Natural killer cell (primary cell): Measurements from ENCODE around the gene GAS2. TPM values are rescaled to one million over a fixed set of nuclear protein-coding genes. Genes with fewer than 3 reads are reported as not detected.
A peak's percentile ranks its signal among the peaks of the same experiment; 100 is the strongest.

Experiments
- ATAC-seq, 3 donors: fragments of 150-1000 bp in 2 of 3; fragments of 200-7000 bp in 1 of 3; cut with Tn5 transposase; 1 replicate in 1 of 3; 2 replicates in 2 of 3; pipeline ENCODE4 v1.10.0; 2021; ENCODE audit warnings: mild to moderate bottlenecking in 2 of 3, moderate library complexity in 2 of 3
- DNase-seq, 2 donors: peaks; one replicate each; pipeline versions ENCODE4 v3.0.0 to v3.0.0-alpha.2; 2013 to 2021; ENCODE audit warnings: mixed read lengths in 1 of 2
- H3K27ac ChIP-seq: one replicate; pipeline ENCODE4 v1.5.1; 2013; ENCODE audit warnings: mild to moderate bottlenecking, low read length
- H3K27me3 ChIP-seq: one replicate; pipeline ENCODE4 v1.6.1; 2013; ENCODE audit warnings: low read length; ENCODE audit not compliant: control insufficient read depth, insufficient read depth
- H3K36me3 ChIP-seq: one replicate; pipeline ENCODE4 v1.6.1; 2013; ENCODE audit warnings: low read length; ENCODE audit not compliant: control insufficient read depth, insufficient read depth
- H3K4me1 ChIP-seq: one replicate; pipeline ENCODE4 v1.6.1; 2013; ENCODE audit warnings: low read length; ENCODE audit not compliant: control insufficient read depth, insufficient read depth
- H3K4me3 ChIP-seq: one replicate; pipeline ENCODE4 v1.5.1; 2013; ENCODE audit warnings: low read length
- H3K9me3 ChIP-seq: one replicate; pipeline ENCODE4 v1.6.1; 2013; ENCODE audit warnings: low read length; ENCODE audit not compliant: control insufficient read depth, insufficient read depth
- H3K27ac Mint-ChIP-seq, 2 donors: one replicate each; pipeline ENCODE4 v1.8.0; 2022; ENCODE audit warnings: mild to moderate bottlenecking in 2 of 2, mixed read lengths in 2 of 2, moderate library complexity in 1 of 2
- H3K27me3 Mint-ChIP-seq, 2 donors: one replicate each; pipeline ENCODE4 v1.8.0; 2022; ENCODE audit warnings: low read depth in 2 of 2, mixed read lengths in 2 of 2
- H3K36me3 Mint-ChIP-seq: one replicate; pipeline ENCODE4 v1.8.0; 2022; ENCODE audit warnings: mixed read lengths
- H3K4me1 Mint-ChIP-seq, 2 donors: one replicate each; pipeline ENCODE4 v1.8.0; 2022; ENCODE audit warnings: mixed read lengths in 2 of 2
- H3K4me3 Mint-ChIP-seq: one replicate; pipeline ENCODE4 v1.8.0; 2022; ENCODE audit warnings: mild to moderate bottlenecking, moderate library complexity, mixed read lengths
- H3K9me3 Mint-ChIP-seq, 2 donors: one replicate each; pipeline ENCODE4 v1.8.0; 2022; ENCODE audit warnings: mixed read lengths in 2 of 2
- CTCF ChIP-seq: fragments of 200-600 bp; IDR thresholded peaks from one replicate; pipeline ENCODE4 v1.8.0; 2022; ENCODE audit warnings: antibody characterized with exemption
- WGBS: methylation state at CpG from one replicate; pipeline ENCODE4 v1.1.7; 2013; ENCODE audit warnings: missing lambda C conversion rate; ENCODE audit not compliant: insufficient coverage; 5-methylcytosine and 5-hydroxymethylcytosine counted together
- intact Hi-C: fragments of 100-400 bp; cut with micrococcal nuclease; formaldehyde crosslinking; loops from one replicate; pipeline ENCODE4 v1.14.2; 2022
- total RNA-seq, 4 donors: library from RNA; stranded (reverse); fragments of 120-200 nt in 1 of 4; gene quantifications; one replicate each; pipeline versions ENCODE4 v1.2.3 to v1.2.4, GENCODE V29; 2013 to 2022

The GAS2 gene
- total RNA-seq, 3 donors from 2014 or later (not counting 1 experiment from before 2014, with no cell fraction given): 2.0 to 3.5 (median 2.5) TPM

- Histone ChIP-seq H3K4me3 (peak within 1 kb of the TSS; percentile 98), H3K9me3 (no peaks in the 10 kb centered on the region), H3K27me3 (no peaks in the 10 kb centered on the region), H3K36me3 (peaks cover 15% of the 10 kb centered on the region), H3K4me1 (peaks cover 3% of the 10 kb centered on the region), H3K27ac (peak within 1 kb of the TSS; percentile 86)
- DNase-seq (peak; percentile 86 to 96), ATAC-seq (peak; percentile 94 to 99 (median 95))
- H3K4me1 Mint-ChIP-seq: peaks cover 15 to 19% of the 10 kb centered on the region in 2 donors
- peak within 1 kb of the TSS; percentile 79 to 87 for H3K27ac Mint-ChIP-seq
- H3K36me3 Mint-ChIP-seq: no peaks in the 10 kb centered on the region
- intact Hi-C loops: loop anchor here (2.0 kb wide), 1 partner anchor 205 kb away; the partner anchor contains the start of gene FANCF
- peak within 1 kb of the TSS; percentile 91 for H3K4me3 Mint-ChIP-seq
- H3K27me3 Mint-ChIP-seq: no peaks in the 10 kb centered on the region
- no peak for TF ChIP-seq CTCF
- no peaks in the 10 kb centered on the region for H3K9me3 Mint-ChIP-seq
- 0% methylated on average over 75 of the region's 79 CpGs for WGBS
These were observed 163.0 kb downstream of the GAS2 start, which contains the start of gene SVIP for GRCh38 chr11:22829231-22830081. SVIP (minus strand) TSS chr11:22829801; CDS start chr11:22829748, 53 bp downstream.

GRCh38 chr11:22830082-22830414 lies 163.6 kb downstream of the GAS2 start:
- peaks cover 3% of the 10 kb centered on the region for H3K4me1 ChIP-seq
- H3K4me1 Mint-ChIP-seq: peaks cover 15 to 19% of the 10 kb centered on the region in 2 donors
- peak overlapping the region; percentile 79 to 87 for H3K27ac Mint-ChIP-seq
- intact Hi-C loops: no loop called here
- H3K9me3 ChIP-seq: no peaks in the 10 kb centered on the region
- peak overlapping the region; percentile 20 for H3K4me3 ChIP-seq
- H3K4me3 Mint-ChIP-seq: peak overlapping the region; percentile 91
- no peaks in the 10 kb centered on the region for H3K27me3 Mint-ChIP-seq
- peak; percentile 72 for TF ChIP-seq CTCF
- peaks cover 12% of the 10 kb centered on the region for H3K36me3 ChIP-seq
- DNase-seq (no peak), ATAC-seq (no peak)
- no peak overlapping the region for H3K27ac ChIP-seq
- H3K27me3 ChIP-seq: no peaks in the 10 kb centered on the region
- 80% methylated on average over 1 of the region's 4 CpGs for WGBS
- H3K36me3 Mint-ChIP-seq: no peaks in the 10 kb centered on the region
- H3K9me3 Mint-ChIP-seq: no peaks in the 10 kb centered on the region

GRCh38 chr11:22832315-22833015 lies 166.1 kb downstream of the GAS2 start:
- Histone ChIP-seq H3K36me3 (no peaks in the 10 kb centered on the region), H3K9me3 (no peaks in the 10 kb centered on the region), H3K27me3 (no peaks in the 10 kb centered on the region), H3K4me1 (peaks cover 3% of the 10 kb centered on the region), H3K27ac (no peak overlapping the region), H3K4me3 (no peak overlapping the region)
- Mint-ChIP-seq H3K27ac (no peak overlapping the region), H3K36me3 (no peaks in the 10 kb centered on the region), H3K4me1 (peaks cover 15 to 19% of the 10 kb centered on the region in 2 donors), H3K4me3 (no peak overlapping the region), H3K9me3 (no peaks in the 10 kb centered on the region), H3K27me3 (no peaks in the 10 kb centered on the region)
- 83% methylated on average over 3 of the region's 3 CpGs for WGBS
- intact Hi-C loops: no loop called here
- no peak for TF ChIP-seq CTCF
- DNase-seq: no peak
- no peak for ATAC-seq
